HG03342 (cell line): ENCODE results near the gene PARP15.

Source experiments
- ATAC-seq: cut with Tn5 transposase; IDR thresholded peaks from one replicate; pipeline ENCODE4 v1.9.1; 2021; ENCODE audit warnings: mild to moderate bottlenecking, moderate library complexity; ENCODE audit not compliant: unreplicated experiment

PARP15 gene

DNA sequence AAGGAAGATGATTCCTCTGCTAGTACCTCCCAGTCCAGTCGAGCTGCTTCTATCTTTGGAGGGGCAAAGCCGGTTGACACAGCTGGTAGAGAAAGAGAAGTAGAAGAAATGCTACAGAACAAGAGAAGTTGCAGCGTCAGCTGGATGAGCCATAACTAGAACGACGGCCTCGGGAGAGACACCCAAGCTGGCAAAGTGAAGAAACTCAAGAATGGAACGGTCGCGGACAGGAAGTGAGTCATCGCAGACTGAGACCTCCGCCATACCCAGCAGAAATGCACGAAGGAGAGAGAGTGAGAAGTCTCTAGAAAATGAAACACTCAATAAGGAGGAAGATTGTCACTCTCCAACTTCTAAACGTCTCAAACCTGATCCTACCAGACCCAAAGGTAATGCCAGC, 84.2 kb downstream of the PARP15 start:
- ATAC-seq: no peak

DNA sequence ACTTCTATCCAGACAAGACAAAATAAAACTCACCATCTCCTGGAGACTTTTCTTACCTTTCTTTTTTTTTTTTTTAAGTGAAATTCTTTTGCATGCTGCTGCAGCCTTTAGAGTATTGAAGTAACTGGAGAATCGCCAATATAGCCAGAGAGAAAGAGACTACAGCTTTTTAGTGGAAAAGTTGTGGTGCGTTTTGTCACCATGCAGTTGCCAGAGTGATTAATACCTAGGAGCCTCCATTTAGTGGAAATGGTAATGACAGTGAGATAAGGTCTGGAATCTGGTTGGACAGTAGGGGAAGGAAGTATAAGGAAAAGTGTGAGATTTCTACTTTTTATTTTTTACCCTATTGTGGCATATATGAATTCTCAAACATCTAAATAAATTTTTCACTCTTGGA, 85.1 kb downstream of the PARP15 start:
- no peak for ATAC-seq

DNA sequence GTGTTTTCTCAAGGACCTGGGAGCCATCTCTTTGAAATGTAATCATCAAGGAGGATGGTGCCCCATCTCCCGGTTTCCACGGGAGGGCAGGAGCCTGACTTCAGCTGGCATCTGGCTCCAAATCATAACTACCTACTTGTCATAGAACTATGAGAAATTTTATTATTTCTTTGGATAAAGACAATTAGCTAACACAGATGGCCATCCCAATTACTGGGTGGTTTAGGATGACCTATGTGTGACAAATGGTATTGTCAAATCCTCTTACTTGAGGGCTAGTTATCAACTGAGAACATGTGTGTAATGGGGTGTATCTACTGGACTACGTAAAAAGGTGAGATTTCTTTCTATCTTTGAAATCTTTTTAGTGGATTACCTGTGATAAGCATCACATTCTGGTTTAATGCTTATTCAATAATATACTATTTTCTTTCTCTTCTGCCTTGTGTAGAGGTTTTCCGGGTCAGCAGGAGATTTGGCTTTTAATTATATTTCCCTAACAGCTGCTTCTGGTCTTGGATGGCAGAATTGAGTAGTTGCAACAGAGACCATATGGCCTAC, 87.9 kb downstream of the PARP15 start:
- no peak for ATAC-seq

DNA sequence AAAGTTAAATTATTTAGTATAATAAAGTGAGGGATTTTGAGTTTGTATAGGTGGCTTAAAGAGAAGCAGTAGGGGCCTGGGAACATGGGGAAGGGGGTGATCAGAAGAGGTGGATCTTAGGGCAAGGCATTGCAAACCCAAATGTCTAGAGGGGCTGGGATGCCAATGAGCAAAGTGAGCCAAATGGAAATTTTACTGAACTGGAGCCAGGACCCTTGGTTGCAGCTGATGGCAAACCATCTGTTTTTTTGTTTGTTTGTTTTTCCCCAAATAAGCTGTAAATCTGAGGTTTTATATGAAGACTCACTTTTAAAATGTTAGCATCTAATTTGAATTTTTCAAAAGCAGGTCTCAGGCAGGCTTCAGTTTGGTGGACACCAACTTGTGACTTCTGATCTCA, 88.4 kb downstream of the PARP15 start:
- no peak for ATAC-seq

DNA sequence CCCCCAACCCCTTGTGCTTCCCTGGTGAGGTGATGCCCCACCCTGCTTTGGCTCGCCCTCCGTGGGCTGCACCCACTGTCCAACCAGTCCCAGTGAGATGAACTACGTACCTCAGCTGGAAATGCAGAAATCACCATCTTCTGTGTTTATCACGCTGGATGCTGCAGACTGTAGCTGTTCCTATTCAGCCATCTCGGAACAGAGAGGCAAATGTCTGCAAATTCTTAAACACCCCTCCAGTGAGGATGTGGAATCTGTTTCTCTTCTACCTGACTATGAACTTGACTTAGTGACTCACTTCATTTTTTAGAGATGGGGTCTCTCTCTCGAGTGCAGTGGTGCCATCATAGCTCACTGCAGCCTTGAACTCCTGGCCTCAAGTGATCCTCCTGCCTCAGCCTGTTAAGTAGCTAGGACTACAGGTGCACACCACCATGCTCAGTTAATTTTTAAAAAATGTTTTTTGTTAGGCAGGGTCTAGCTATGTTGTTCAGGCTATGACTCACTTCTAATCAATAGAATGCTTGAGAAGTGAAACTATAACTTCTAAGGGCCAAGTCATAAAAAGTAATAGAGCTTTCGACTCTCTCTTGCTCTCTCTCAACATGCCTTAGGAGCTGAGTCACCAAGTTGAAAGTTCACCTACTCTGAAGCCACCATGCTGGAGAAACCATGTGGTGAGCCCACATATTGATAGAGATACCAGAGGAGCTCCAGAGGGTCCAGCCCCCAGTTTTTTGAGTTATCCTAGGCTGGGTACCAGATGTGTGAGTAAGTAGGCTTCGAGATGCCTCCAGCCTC, 91.7 kb downstream of the PARP15 start:
- ATAC-seq: no peak

DNA sequence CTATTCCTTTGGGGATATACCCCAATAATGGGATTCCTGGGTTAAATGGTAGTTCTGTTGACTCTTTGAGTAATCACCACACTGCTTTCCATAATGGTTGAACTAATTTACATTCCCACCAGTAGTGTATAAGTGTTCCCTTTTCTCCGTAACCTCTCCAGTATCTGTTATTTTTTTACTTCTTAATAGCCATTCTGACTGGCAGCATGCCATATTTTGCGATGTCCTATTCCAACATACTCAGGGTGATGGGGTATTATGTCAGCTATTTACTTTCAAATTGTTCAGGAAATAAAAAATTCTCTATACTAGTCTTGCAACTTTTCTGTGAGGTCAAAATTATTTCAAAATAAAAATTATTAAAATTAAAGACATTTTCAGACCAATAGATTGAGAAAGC, 94.1 kb downstream of the PARP15 start:
- no peak for ATAC-seq

DNA sequence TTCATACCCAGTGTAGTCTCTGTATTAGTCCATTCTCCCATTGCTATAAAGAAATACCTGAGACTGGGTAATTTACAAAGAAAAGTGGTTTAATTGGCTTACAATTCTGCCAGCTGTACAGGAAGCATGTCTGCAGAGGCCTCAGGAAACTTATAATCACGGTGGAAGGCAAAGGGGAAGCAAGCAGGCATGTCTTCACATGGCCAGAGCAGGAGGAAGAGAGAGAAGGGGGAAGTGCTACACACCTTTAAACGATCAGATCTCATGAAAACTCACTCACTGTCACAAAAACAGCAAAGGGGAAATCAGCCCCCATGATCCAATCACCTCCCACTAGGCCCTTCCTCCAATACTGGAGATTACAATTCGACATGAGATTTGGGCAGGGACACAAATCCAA, 96.9 kb downstream of the PARP15 start:
- ATAC-seq: no peak

DNA sequence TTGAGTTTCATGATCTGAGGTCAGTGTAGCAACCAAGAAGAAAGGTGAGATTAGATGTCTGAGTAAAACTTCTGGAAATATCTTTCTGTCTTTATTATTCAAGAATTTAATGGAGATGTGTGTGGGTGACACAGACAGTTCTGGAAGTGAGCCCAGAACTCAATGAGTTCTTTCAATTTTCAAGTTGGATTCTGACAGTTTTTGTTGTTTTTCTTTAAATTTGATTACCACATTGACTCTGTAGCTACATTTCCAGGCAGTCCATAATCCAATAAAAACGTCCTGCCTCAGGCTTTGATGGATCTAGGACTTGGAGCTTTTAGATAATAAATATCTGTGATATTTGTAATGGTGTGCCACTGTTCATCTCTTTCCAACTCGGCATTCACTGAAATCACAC, 99.3 kb downstream of the PARP15 start:
- ATAC-seq: no peak

DNA sequence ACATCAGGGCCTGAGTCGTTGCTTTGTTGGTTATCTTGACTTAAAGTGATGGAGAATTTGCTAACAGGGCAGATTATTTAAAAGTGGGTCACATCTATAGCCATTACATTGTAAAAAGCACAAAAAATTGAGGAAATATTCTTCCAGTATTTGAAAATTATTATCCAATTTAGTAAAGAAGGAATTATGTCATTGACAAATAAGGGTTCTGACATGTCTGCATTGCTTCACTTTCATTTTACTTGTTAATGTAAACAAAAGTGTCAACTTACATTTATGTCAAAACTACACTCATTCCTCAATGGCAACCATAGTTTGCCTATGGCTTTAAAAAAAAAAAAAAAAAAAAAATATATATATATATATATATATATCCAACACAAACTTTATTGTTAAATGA, 99.8 kb downstream of the PARP15 start:
- no peak for ATAC-seq

DNA sequence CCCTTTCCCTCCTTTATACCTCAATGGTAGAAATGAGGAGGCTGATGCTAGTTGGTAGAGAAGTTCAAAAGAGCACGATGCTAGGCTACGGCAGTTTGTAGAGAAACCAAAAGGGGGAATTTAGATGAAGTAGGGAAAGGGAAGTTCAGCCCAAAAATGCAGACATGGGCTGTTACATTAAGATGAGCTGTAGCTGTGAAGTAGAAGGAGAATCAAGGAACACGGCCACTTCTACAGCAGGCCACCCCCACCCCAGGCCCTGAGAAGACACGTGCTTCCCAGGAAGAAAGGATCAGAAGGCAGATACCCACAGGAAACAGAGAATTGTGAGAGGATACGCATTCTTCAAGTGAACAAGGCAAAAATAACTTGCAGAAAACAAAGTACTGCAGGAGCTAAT, 101.1 kb downstream of the PARP15 start:
- no peak for ATAC-seq

DNA sequence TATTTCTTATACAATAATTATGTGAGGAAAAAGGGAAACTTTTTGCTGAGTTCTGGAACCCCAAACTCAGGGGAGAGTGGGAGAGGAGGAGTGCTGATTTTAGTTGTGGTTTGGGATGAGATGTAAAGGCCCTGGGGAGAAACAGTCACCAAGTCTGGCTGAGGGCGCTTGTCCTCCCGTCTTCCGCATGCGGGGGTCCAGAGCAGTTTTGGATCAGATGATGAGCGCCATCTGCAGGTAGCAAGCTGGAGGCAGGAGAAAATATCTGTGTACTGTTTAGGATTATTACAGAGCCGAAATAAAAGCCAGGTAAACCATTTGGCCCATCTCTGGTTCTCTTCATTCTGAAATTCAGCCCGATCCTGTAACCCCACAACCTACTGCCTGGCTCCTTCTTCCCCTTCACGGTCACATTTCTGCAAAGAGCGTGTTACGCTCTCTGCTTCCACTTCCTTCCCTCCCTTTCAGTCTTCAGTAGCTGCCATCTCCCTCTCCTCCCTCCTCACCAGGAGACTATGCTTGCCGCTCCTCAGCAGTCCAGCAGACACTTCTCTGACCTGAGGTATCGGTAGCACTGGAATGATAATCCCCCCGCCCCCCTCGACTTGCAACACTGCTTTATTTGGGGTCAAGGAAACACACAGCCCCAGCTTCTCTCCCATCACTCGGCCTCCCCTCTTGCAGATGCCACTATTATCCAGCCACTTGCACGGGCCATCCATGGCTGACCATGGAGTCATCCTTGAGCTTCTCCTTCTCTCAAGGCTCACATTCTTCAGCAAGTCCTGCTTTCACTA, 101.8 kb downstream of the PARP15 start:
- peak; percentile 35 for ATAC-seq

DNA sequence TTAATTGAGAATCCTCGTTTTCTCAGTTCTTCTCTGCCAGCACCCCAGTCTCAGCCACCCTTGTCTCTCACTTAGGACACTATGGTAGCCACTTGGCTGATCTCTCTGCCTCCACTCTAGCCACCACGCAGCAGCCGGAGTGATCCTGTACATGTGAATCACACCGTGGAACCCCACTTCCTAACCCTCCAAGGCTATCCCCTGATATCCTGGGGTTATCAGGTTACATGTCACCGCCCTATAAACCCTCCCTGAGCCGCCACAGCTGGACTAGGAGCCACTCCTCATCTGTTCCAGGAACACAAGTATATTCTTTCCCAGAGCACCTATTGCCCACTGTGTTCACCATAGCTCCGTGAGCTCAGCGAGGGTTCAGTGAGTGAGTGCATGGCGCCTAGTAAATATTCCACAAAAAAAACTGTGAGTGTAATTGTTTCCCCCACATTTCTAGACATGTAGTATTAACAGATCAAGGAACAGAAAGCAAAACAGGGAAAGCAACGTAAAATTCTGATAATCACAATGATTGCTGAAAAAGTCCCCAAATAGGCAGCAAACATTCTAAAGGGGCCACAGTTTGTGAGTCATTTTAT, 102.5 kb downstream of the PARP15 start:
- no peak for ATAC-seq

DNA sequence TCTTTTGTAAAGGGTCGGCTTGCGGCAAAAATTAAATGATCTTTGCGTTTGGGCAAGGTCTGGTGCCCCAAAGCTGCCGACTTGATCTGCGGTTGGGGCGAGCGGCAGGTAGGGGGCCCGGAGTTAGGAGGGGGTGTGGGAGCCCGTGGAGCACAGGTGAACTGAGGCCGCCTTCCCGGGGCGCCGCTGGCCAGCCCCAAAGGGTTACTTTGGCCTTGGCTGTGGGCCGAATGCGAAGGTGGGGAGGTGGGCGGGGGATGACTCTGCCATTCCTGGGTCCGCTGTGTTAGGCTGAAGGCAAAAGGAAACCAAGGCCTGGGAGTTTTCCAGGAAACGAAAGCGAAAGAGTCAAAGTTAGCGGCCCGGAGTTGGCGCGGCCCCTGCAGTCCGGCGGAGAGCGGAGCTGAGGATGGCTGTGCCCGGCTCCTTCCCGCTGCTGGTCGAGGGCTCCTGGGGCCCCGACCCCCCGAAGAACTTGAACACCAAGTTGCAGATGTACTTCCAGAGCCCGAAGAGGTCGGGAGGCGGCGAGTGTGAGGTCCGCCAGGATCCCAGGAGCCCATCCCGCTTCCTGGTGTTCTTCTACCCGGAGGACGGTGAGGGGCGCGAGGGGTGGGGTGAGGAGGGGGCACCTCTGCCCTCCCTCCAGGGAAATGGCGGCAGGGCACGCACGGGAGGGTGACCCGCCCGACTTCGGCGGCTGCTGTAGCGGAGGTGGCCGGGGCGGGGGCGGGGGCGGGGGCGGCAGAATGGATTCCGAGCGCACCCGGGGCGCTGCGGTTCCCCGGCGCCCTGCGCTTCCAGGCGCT, 103.2 kb downstream of the PARP15 start, which contains the start of gene PARP14:
TSS of gene PARP14 (plus strand) at position 365 of the 809 bp plus-strand sequence. CDS start at position 410, 45 bp downstream.
- peak; percentile 42 for ATAC-seq

DNA sequence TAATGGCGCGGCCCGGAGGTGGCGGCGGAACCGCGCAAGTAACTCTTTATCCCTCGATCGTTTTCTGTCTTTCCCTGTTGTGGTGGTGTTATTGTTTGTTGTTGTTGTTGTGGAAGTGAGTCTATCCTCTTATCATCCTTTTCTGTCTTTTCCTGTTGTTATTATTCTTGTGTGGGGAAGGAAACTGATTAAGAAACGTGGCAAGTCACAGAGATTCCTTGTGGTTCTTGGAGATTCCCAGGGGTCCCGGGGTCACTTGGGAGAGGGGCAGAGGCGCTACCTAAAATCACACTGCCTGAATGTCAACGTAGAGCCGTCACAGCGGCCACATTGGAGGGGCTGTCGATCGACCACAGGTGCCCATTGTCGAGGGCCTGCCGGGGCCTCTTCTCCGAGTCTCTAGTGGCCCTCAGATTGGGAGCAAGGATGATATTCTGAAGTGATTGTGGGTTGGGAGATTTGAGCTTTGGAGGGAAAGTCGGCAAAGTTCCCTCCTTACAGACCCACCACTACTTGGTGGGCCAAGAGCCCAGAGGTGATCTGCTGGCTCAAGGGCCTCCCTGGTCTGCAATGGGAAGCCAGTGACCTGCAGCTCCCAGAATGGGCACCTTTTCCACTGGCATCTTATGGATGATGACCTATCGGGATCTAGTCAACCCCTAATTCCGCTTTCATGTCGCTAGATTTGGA, 104.0 kb downstream of the PARP15 start:
- no peak for ATAC-seq

DNA sequence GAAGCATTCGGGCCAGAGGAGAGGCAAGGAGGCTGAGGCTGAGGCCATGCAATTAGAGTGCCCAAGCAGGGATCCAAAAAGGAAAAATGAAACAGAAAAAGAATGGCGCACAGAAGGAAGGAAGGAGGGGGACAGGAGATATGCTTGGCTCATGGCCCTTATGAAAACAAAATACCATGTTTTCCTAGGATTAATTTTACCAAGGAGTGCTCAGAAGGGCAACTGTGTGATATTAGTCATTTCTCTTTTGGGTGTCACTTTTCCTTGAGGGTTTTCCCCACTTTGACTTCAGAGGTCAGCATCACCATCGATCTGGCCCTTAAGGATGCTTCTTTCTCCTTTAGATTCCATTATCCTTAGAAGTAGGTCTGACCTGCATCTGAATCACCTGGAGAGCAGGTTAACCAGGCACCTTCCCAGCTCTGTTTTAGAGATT, 104.5 kb downstream of the PARP15 start:
- no peak for ATAC-seq

DNA sequence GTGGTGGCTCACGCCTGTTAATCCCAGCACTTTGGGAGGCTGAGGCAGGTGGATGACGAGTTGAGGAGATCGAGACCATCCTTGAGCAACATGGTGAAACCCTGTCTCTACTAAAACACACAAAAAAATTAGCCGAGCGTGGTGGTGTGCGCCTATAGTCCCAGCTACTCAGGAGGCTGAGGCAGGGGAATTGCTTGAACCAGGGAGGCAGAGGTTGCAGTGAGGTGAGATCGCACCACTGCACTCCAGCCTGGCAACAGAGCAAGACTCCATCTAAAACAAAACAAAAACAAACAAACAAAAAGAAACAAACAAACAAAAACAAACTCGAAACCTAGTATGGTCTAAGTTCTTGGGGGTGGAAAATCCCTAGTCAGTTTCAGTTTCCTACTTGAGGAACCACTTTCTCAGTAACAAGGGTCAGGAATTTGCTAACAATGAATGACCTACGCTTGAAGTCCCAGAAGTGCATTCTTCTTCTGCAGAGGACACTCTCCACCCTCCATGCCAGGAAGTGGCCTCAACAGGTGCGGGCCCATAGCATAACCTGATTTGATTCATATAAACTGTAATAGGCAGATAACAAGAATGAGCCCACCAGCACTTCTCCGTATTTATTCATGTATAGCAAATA, 105.4 kb downstream of the PARP15 start:
- ATAC-seq: peak; percentile 32

DNA sequence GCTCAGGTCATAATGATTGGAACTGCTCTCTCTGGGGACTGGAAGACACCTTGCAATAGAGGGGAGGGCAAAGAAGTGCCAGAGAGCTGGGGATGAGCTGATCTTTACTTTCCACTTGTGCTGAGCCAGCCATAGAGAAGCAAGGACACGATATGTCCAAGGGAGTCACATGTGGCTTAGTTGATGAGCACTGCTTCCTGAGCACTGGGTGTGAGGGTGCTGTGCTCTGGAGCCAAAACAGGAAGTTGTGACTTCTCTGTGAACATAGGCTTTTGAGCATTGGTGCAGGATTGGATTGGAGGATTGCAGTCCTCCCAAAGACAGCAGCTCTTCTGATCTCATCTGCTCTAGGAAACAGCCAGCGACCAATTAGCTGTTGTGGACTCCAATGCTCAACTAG, 109.8 kb downstream of the PARP15 start:
- no peak for ATAC-seq
